Endothelial cell of umbilical vein (primary cell): Measurements from ENCODE around the gene SPPL2B. TPM values are rescaled to one million over a fixed set of nuclear protein-coding genes. Genes with fewer than 3 reads are reported as not detected.

Experiments used
- BruUV-seq: library from RNA; stranded (reverse); fragments of 400-500 nt; replicated peaks from 2 replicates; lab custom pipeline; 2021; lab: Mats Ljungman, UMichigan
- CTCF ChIA-PET: fragments of 300-600, 350-600 bp; sonication (Branson Sonifier 250); formaldehyde crosslinking; loops from one replicate; lab custom pipeline; 2021; ENCODE audit warnings: antibody characterized with exemption, inconsistent platforms; lab: Charles Lee
- POLR2A ChIA-PET: fragments of 300-600, 350-600 bp; sonication (Branson Sonifier 250); formaldehyde crosslinking; loops from one replicate; lab custom pipeline; 2021; ENCODE audit warnings: antibody characterized with exemption, inconsistent platforms; lab: Charles Lee
- DNase-seq: peaks from one replicate; pipeline ENCODE4 v3.0.0-alpha.2; 2011; ENCODE audit warnings: low read depth, low spot score
- FAIRE-seq: peaks from 2 replicates; lab custom pipeline; 2011; peaks lifted over from hg19 to GRCh38; lab: Jason Lieb, UNC
- H2AFZ ChIP-seq: 2 replicates; pipeline ENCODE4 v1.6.0; 2012; ENCODE audit warnings: low read depth, low read length, control low read depth, inconsistent platforms
- H3K27ac ChIP-seq: 2 replicates; pipeline ENCODE4 v1.5.1; 2011; ENCODE audit warnings: low read depth, mild to moderate bottlenecking, control low read depth, low read length, moderate library complexity; ENCODE audit not compliant: insufficient read depth
- H3K27me3 ChIP-seq, 2 experiments: 2 replicates each; pipeline versions ENCODE4 v1.6.0 to v1.6.1; 2011; ENCODE audit warnings: low read length in 2 of 2, mixed read lengths in 1 of 2; ENCODE audit not compliant: control insufficient read depth in 2 of 2, insufficient read depth in 2 of 2
- H3K36me3 ChIP-seq, 2 experiments: 2 replicates in 1 of 2; 3 replicates in 1 of 2; pipeline ENCODE4 v1.5.1; 2011; ENCODE audit warnings: low read length in 2 of 2, mild to moderate bottlenecking in 1 of 2, moderate library complexity in 1 of 2; ENCODE audit not compliant: control insufficient read depth in 2 of 2, insufficient read depth in 2 of 2; ENCODE audit errors: extremely low read depth in 1 of 2
- H3K4me1 ChIP-seq: 3 replicates; pipeline ENCODE4 v1.5.1; 2011; ENCODE audit warnings: mild to moderate bottlenecking, low read length; ENCODE audit not compliant: control insufficient read depth, insufficient read depth; ENCODE audit errors: extremely low read depth
- H3K4me2 ChIP-seq: 2 replicates; pipeline ENCODE4 v1.6.1; 2011; ENCODE audit warnings: low read length, control low read depth, mixed read lengths; ENCODE audit not compliant: insufficient read depth
- H3K4me3 ChIP-seq, 3 experiments: fragments of 200-600 bp in 1 of 3; sonication (generic), shearing (Covaris generic) in 1 of 3; replicated peaks in 1 of 3; 2 replicates each; pipeline ENCODE4 v1.5.1; 2011 to 2016; ENCODE audit warnings: control low read depth in 3 of 3, low read length in 3 of 3, mild to moderate bottlenecking in 2 of 3, inconsistent platforms in 1 of 3, low read depth in 1 of 3, moderate library complexity in 1 of 3; ENCODE audit not compliant: insufficient read depth in 1 of 3
- H3K79me2 ChIP-seq: 2 replicates; pipeline ENCODE4 v1.6.0; 2012; ENCODE audit warnings: low read length, inconsistent platforms; ENCODE audit not compliant: control insufficient read depth, insufficient read depth
- H3K9ac ChIP-seq: replicated peaks from 2 replicates; pipeline ENCODE3; 2011; ENCODE audit warnings: low read length, control low read depth; ENCODE audit not compliant: insufficient read depth; ENCODE audit errors: extremely low read depth
- H3K9me1 ChIP-seq: replicated peaks from 3 replicates; pipeline ENCODE4 v1.6.0; 2011; ENCODE audit warnings: mild to moderate bottlenecking, low read length; ENCODE audit not compliant: control insufficient read depth, insufficient read depth; ENCODE audit errors: extremely low read depth
- H3K9me3 ChIP-seq: replicated peaks from 2 replicates; pipeline ENCODE4 v1.5.1; 2012; ENCODE audit warnings: low read length, inconsistent platforms; ENCODE audit not compliant: control insufficient read depth, insufficient read depth
- H4K20me1 ChIP-seq: replicated peaks from 2 replicates; pipeline ENCODE3; 2011; ENCODE audit warnings: mild to moderate bottlenecking, low read length; ENCODE audit not compliant: control insufficient read depth, insufficient read depth; ENCODE audit errors: extremely low read depth
- CTCF ChIP-seq, 2 donors: IDR thresholded peaks; 1 replicate in 1 of 2; 2 replicates in 1 of 2; pipeline ENCODE4 v1.5.1; 2011; ENCODE audit warnings: low read length in 2 of 2, mild to moderate bottlenecking in 2 of 2, moderate library complexity in 2 of 2, control low read depth in 1 of 2, inconsistent platforms in 1 of 2, low read depth in 1 of 2; ENCODE audit not compliant: insufficient read depth in 1 of 2; ENCODE audit errors: extremely low read depth in 1 of 2
- EZH2 ChIP-seq: IDR thresholded peaks from 2 replicates; pipeline ENCODE4 v1.6.1; 2012; ENCODE audit warnings: borderline replicate concordance, low read depth, mild to moderate bottlenecking, moderate library complexity, low read length, inconsistent platforms; ENCODE audit not compliant: severe bottlenecking
- FOS ChIP-seq: IDR thresholded peaks from 2 replicates; pipeline ENCODE4 v1.6.1; 2011; ENCODE audit warnings: mild to moderate bottlenecking, low read length, moderate library complexity, borderline replicate concordance; ENCODE audit not compliant: insufficient read depth
- GATA2 ChIP-seq: IDR thresholded peaks from 2 replicates; pipeline ENCODE4 v1.7.0; 2011; ENCODE audit warnings: low read depth, mild to moderate bottlenecking, moderate library complexity, mixed read lengths, low read length; ENCODE audit not compliant: insufficient read length, insufficient read depth
- JUN ChIP-seq: IDR thresholded peaks from 2 replicates; pipeline ENCODE4 v1.6.1; 2011; ENCODE audit warnings: borderline replicate concordance, low read depth; ENCODE audit not compliant: insufficient read length, insufficient read depth
- MAX ChIP-seq: IDR thresholded peaks from 2 replicates; pipeline ENCODE4 v1.6.1; 2011; ENCODE audit not compliant: insufficient read depth, insufficient read length
- MYC ChIP-seq: IDR thresholded peaks from one replicate; pipeline ENCODE4 v1.6.1; 2011; ENCODE audit warnings: mild to moderate bottlenecking, low read depth, low read length
- POLR2A ChIP-seq: IDR thresholded peaks from 2 replicates; pipeline ENCODE4 v1.6.1; 2012; ENCODE audit warnings: low read depth, mild to moderate bottlenecking, control low read depth, low read length
- POLR2AphosphoS5 ChIP-seq: IDR thresholded peaks from 2 replicates; pipeline ENCODE4 v1.6.1; 2012; ENCODE audit warnings: low read depth, mild to moderate bottlenecking, control low read depth, low read length, moderate library complexity; ENCODE audit not compliant: insufficient read depth
- dilution Hi-C: fragments of 300-500 bp; cut with MboI; formaldehyde crosslinking; loops from one replicate; pipeline ENCODE4 v1.15.0; 2019; ENCODE audit warnings: low sequenced_read_pairs; ENCODE audit not compliant: extremely low pct_ligation_motif_present
- intact Hi-C: fragments of 100-400 bp; cut with micrococcal nuclease; formaldehyde crosslinking; loops from one replicate; pipeline ENCODE4 v1.10.0; 2022
- polyA plus RNA-seq, 4 experiments: library from polyadenylated mRNA; depleted of rRNA in 3 of 4; stranded (reverse) in 3 of 4; unstranded in 1 of 4; fragments of >200 nt; gene quantifications; 2 replicates each; pipeline versions ENCODE4 v1.2.1 to v1.2.3, GENCODE V29; 2011 to 2012; ENCODE audit warnings: missing spikeins in 1 of 4
- total RNA-seq: library from RNA; stranded (reverse); gene quantifications from 2 replicates; pipeline ENCODE4 v1.2.3, GENCODE V29; 2021

SPPL2B gene
- total and polyA plus RNA-seq, 2 donors (not counting 3 experiments of a cell fraction or from before 2014, with no cell fraction given): 60.7 to 62.7 TPM

GRCh38 chr19:2339644-2340310 lies 11.3 kb downstream of the SPPL2B start:
- no peaks in the 10 kb centered on the region for H3K9me3 ChIP-seq
- intact Hi-C loops: no loop called here

More at GRCh38 chr19:2339644-2340310, 11.3 kb downstream of the SPPL2B start:
- H3K27ac ChIP-seq: no peak overlapping the region
- H3K9me1 ChIP-seq: no peaks in the 10 kb centered on the region
- DNase-seq (no peak), FAIRE-seq (no peak)
- no peaks in the 10 kb centered on the region for H4K20me1 ChIP-seq
- TF ChIP-seq JUN: no peak
- no peak for TF ChIP-seq FOS
- TF ChIP-seq POLR2AphosphoS5: no peak
- TF ChIP-seq MYC: no peak
- TF ChIP-seq POLR2A: no peak
- no peak for TF ChIP-seq GATA2
- TF ChIP-seq EZH2: no peak
- TF ChIP-seq CTCF (IDR thresholded peaks at IDR 0.05; ENCODE audit: extremely low read depth in 1 of 2, insufficient read depth in 1 of 2, low read depth in 1 of 2, low read length in 2 of 2): no peak
- TF ChIP-seq MAX: no peak
- H2AFZ ChIP-seq: no peak overlapping the region
- H3K4me2 ChIP-seq: no peak overlapping the region
- dilution Hi-C loops: no loop called here
- no peaks in the 10 kb centered on the region for H3K27me3 ChIP-seq
- no TSS peak for BruUV-seq
- ChIA-PET CTCF (no interaction called here), POLR2A (interaction anchor here (0.6 kb wide), 1 partner anchor 77 kb away, joined by 3 read pairs; no protein-coding TSS in a partner anchor)
- H3K4me1 ChIP-seq: no peaks in the 10 kb centered on the region
- no peaks in the 10 kb centered on the region for H3K79me2 ChIP-seq
- H3K4me3 ChIP-seq: no peak overlapping the region
- H3K9ac ChIP-seq: no peak overlapping the region
- H3K36me3 ChIP-seq: peaks cover 0 to 1% of the 10 kb centered on the region in 2 experiments
